Measurements from ENCODE around the gene PTPRR. TPM values are rescaled to one million over a fixed set of nuclear protein-coding genes. Genes with fewer than 3 reads are reported as not detected.

The PTPRR gene, protein sequence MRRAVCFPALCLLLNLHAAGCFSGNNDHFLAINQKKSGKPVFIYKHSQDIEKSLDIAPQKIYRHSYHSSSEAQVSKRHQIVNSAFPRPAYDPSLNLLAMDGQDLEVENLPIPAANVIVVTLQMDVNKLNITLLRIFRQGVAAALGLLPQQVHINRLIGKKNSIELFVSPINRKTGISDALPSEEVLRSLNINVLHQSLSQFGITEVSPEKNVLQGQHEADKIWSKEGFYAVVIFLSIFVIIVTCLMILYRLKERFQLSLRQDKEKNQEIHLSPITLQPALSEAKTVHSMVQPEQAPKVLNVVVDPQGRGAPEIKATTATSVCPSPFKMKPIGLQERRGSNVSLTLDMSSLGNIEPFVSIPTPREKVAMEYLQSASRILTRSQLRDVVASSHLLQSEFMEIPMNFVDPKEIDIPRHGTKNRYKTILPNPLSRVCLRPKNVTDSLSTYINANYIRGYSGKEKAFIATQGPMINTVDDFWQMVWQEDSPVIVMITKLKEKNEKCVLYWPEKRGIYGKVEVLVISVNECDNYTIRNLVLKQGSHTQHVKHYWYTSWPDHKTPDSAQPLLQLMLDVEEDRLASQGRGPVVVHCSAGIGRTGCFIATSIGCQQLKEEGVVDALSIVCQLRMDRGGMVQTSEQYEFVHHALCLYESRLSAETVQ
- not detected in 2 replicates for total RNA-seq

DNA sequence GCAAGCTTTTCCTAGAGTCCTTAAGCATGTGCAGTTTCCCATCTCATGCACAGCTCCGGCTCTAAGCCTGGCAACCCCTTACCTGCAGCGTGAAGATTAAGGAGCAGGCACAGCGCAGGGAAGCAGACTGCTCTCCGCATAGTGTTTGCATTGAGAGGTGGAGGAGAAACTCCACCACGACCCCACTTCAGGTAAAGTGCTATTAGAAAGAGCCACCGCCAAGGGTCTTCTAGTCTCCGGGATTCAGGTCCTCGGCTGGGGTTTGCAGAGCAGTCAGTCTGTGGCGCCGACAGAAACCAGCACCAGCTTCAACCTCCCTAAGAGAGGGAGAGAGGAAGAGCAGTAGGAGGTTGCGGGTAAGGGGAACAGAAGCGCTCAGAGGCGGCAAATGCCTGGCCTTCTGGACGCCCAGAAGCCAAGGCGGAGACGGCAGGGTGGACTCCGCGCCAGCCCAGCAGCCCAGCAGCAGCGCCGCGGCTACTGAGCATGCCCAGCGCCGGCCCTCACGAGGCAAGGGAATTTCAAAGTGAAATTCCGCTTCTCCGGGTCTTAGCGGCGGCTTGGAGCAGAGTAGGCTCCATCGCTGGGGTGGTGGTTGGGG lies at the start of gene PTPRR:
PTPRR (minus strand) TSS at position 488 of the 601 bp plus-strand sequence; CDS start at position 140, 348 bp downstream.
- intact Hi-C loops (cut with micrococcal nuclease), result no loop called here

DNA sequence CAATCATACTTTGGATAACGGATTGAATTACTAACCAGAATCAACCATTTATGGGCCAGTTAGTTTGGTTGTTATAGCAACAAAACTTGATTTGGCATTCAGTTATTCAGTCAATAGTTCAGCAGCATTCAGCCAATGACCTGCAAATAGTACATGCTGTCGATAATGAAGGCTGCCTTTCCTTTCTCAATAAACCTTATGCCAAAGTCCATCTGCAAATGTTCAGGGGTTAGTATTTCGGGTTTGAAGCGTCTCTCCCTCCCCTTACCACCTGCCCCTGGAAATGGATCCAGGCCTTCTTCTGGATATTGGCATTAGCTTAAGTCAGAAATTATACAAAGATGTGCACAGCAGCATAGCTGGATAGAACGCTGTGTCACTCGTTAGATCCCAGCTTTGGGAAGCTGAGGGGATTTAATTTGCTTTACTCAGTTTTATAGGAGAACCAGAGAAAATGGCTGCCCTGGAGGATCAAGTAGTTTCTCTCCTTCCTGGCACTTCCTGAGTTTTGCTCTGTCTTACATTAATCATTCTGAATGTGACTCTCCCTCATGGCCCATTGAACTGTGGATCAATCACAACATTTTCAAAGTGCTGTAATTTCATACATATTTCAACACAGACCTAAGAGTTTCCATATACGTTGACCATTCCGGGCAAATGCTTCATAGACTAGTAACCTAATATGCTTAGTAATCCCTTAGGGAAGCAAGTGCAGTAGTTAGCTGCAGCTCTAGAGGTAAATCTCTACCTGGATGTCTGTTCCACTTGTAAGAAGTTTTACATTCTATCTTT lies 46.7 kb upstream of the PTPRR start:
- intact Hi-C loops (cut with micrococcal nuclease), result no loop called here

DNA sequence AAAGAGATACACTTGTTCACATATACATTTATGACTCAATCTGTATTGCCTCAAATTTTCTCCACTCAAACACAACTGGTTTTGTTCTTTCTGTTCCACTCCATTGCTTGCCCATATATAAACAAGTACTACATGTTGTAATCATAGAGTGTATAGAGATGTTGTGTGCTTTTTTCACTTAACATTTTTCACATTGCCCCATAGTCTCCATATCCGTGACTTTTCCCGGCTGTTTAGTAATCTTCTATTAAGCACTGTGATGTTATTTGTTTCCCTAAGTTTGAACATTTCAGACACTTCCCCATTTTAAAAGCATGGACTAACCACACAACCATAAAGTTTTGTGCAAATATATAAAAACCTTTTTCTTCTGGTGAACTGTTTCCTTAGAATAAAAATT lies 45.5 kb upstream of the PTPRR start:
- intact Hi-C loops (cut with micrococcal nuclease), result no loop called here

DNA sequence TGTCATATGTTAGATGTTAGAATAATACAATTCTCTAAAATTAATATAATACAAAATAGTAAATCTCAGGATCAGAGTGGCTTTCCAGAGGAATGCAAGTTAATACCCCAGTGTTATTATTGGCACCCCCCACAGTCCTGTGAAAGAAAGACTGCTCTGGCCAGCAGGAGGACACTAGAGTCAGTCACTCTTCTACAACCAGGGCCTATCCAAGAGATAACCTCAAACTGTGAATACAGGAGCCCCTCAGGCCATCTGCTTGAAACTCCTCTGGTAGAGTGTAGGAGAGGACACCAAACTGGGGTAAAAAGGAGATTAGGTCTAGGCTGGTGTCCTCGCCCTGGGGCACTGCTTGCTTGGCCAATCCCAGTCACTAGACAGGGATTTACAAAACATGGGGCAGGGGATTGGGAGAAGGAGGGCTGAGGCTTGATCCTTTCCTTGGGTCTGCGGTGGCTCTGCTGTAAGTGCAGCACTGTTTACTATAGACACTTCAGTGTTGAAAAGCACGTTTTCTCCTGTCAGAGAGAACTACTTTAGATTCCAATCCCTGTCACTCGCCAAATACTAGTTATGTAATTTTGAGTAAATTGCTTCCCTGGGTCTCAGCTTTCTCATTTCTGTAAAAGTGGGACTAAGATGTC lies 44.5 kb upstream of the PTPRR start:
- intact Hi-C loops (cut with micrococcal nuclease), result no loop called here

DNA sequence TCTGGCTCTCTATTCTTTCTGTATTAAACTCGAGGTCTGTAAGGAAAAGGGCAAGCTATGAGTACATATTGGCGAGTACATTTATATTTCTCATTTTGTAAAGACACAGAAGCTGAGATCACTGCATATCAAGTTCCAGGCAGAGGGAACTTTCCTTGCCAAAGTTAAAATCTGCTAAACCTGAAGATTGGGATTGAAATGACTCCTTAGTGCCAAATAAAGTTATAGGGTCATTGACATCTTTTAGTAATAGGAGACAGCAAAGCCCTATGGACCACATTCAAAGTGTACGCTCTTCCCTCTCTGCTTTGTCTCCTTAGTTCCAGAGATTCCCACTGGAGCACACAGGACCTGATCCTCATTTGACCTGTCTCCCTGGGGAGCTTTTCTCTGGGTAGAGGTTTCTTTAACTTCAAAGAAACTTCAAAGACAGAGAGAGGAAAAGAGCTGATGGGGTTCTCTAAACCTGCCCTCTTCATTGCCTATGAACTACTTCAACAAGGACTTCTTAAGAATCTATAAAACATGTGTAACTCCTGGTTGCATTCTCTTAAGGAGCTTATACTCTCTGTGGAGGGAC lies 42.6 kb upstream of the PTPRR start:
- intact Hi-C loops (cut with micrococcal nuclease), result no loop called here

DNA sequence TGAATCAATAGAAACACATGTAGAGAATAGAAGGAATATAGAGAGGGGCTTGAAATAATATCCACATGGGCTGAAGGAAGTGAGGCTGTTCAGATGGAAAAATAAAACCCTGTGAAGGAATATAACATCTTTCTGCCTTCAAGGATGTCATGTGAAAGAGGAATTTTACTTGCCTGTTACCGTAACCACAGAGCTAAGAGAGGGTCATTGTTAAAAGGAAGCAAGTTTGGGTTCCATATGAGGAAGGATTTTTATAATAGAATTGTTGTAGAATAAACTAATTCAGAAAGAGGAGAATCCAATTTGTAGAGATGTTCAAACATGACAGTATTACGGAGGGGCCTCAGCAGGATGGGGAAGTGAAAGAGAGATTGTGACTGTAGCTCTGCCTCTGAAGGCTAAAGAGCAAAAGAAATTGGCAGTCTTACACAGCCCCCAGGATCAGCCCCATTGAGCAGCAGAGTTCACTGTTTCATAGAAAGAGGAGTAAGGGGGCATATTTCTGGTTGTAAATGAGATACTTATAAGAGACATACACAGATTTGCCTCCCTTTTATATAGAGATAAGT lies 41.8 kb upstream of the PTPRR start:
- intact Hi-C loops (cut with micrococcal nuclease), result no loop called here

DNA sequence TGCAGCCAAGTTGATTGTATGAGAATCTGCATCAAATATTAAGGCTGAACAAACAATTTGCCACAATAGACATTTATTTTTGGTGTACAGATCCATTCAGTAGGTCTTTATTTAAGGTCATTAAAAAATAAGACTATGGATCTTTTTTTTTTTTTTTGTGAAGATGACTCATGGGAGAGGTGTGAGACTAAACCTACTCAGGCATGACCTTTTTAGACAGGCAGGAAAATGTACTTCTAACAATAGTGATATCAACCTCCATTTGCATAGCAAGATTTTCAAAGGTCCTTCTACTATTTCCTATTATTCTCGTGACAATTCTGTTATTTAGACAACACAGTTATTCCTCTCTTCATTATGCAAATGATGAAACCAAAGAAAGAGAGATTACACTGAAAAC lies 39.9 kb upstream of the PTPRR start:
- intact Hi-C loops (cut with micrococcal nuclease), result no loop called here

DNA sequence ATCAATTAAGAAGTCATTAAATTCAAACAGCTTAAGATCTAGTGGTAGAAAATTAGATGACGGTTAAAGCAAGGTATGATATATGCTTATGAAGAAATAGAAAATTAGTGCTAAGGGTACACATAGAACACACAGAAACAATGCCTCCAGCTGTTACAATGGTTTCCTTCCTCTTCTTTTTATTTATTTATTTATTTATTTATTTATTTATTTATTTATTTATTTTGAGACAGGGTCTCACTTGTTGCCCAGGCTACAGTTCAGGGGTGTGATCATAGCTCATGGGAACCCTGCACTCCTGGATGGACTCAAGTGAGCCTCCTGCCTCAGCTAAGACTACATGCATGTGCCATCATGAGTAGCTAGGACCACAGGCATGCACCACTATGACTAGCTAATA lies 34.9 kb upstream of the PTPRR start:
- intact Hi-C loops (cut with micrococcal nuclease), result no loop called here

DNA sequence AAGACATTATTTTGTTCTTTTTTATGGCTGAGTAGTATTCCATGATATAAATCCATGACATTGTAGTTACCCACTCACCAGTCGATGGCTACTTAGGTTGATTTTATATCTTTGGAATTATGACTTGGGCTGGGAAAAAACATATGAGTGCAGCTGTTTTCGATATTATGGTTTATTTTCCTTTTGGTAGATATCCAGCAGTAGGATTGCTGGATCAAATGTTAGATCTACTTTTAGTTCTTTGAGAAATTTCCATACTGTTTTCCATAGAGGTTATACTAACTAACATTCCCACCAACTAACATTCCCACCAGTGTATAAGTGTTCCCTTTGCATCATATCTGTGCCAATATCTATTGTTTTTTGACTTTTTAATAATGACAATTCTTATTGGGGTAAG lies 29.9 kb upstream of the PTPRR start:
- intact Hi-C loops (cut with micrococcal nuclease), result no loop called here

DNA sequence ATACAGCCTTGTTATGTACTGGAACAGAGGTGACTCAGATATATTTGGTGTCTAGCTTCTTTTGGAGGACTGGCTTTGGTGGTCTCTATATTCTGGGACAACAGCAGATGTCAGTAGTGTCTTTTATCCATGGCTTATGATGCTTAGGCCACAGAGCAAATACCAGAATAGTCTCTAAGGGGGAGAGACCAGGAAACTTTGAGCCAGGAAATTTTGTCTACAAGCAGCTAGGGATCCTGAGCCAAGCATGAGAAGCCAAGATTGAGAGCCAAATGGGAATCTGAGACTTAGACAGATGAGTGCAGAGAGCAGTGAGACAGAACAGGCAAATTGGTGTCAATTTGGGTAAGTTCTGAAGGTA lies 28.4 kb upstream of the PTPRR start:
- intact Hi-C loops (cut with micrococcal nuclease), result no loop called here

DNA sequence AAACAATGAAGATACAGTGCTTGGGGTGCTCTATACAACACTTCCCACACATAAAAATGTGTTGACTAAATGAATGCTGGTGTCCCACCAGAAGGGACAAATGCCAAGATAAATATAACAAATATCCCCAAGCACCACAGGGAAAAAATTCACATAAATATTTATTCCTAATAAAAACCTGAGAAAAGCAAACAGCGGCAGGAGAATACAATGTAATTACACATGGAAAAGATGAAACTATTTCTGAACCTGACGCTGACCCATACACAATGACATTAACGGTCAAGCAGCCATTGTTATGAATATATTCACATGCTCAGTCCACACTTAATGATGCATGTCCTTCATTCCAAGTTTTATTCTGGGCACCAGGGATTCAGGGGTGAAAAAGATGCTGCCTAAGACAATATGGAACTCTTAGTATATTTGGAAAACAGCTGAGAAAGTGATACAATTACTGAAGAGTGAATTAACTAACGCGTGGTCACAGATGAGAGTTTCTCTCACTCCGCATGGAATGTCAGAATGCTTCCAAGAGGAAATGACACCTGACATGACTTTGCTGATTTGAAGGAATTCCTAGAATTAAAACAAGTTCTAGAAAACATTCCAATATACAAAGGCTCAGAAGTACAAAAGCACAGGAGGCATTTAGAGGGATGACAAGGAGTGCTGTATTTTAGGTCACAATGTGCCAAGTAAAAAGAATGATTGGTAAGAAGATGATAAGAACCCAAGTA lies 27.9 kb upstream of the PTPRR start:
- intact Hi-C loops (cut with micrococcal nuclease), result no loop called here

DNA sequence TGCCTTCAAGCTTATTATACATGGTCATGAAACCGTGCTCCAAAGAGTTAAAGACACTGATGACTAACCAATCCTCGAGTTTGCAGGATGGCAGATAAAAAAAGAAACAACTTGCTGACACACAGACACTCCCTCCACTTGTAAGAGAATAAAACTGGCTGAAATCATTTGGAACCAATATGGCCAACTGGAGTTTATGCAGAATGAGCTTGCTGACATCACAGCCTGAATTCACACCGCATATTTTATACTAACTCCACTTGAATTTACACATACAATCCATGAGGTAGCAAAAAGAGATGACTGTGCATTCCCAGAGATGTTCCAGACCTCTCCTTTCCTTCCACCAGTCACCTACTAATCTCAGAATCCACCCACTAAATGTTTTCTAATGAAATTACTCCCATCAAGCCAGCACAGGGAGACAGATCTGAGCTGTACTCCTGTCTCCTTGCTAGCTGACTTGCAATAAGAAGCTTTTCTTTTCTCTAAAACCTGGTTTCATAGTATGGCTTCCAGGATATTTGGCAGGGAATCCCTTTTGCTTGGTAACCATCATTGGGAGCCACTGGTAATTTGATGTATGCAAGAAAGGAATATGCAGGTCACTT lies 15.8 kb upstream of the PTPRR start:
- intact Hi-C loops (cut with micrococcal nuclease), result no loop called here

DNA sequence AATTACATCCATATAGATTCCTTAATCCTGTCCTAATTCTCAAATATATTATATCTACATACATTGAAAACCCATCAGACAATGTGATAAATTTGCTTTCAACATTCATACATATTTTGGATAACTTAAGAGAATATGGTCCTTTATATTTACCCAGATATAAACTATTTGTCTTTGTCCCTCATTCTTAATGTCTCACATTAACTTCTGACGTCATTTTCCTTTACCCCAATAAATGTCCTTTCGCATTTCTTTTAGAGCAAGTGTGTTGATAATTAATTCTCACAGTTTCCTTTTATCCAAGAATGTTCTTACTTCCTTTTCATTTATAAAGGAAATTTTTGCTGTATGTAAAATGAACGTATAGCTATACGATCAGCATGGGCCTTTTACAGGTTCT lies 12.6 kb upstream of the PTPRR start:
- intact Hi-C loops (cut with micrococcal nuclease), result no loop called here

DNA sequence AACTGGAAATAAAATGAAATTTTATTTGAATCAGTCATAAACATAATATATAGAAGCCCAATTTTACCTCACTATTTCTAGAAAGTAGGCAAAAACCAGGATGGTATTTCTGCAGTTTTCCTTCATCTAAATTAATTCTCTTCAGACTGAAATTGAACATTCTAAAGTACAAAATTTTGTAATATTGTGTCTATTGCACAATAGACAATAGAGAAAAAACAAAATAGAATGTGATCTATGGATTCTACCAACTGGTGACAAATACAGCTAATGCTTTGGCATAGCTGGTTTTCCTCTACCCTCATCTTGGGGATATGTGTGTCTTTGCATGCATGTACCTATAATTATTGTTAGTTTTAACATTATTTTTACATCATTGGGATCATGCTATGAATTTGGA lies 8.5 kb upstream of the PTPRR start:
- intact Hi-C loops (cut with micrococcal nuclease), result no loop called here

DNA sequence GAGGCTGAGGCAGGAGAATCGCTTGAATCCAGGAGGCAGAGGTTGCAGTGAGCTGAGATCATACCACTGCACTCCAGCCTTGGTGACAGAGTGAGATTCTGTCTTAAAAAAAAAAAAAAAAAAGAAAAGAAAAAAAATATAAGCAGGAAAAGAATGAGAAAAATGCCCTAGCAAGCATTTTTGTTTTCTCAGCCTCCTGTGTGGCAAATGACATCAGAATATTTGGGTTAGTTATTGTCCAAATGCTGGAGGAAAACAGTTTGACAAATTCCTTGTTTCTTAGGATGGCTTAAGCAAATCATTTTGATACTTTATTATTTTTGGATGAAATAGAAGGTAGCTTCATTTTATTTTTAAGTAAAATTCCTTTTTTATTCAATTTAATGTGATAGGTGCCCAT lies 7.5 kb upstream of the PTPRR start:
- intact Hi-C loops (cut with micrococcal nuclease), result no loop called here

DNA sequence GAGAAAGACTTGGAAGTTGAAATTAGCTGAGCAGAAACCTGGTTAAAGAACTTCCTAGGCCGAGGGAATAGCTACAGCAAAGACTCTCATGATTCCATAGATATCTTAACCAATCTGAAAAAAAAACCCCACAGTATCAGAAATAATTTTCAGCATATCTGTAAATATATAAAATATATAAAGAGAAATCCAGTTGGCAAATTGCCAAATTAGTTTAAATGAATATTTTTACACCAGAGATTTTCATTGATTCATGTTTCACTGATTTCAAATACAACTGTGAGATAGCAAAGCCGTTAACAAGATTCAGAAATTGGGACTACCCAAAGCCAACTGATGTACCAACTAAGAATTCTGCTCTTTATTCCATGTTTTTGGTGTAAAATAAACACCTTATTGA lies 6.8 kb upstream of the PTPRR start:
- intact Hi-C loops (cut with micrococcal nuclease), result no loop called here

DNA sequence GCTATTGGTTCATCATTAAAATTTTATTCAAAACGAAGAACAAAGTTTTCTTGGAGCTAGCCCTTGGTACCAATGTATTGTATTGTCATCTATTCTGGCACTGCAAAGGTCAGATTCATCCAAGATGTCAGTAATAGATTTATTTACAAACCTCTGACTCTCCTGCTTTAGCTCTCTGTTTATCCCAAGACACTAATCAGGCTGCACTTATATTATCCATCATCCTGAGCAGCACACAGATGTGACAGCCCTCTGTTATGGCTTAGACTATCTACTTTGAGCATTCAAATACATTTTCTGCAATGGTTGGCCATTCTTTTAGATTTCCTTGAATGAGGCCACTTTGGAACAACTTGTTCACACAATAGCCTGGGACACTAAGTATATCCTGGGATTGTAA lies 5.0 kb upstream of the PTPRR start:
- intact Hi-C loops (cut with micrococcal nuclease), result no loop called here

DNA sequence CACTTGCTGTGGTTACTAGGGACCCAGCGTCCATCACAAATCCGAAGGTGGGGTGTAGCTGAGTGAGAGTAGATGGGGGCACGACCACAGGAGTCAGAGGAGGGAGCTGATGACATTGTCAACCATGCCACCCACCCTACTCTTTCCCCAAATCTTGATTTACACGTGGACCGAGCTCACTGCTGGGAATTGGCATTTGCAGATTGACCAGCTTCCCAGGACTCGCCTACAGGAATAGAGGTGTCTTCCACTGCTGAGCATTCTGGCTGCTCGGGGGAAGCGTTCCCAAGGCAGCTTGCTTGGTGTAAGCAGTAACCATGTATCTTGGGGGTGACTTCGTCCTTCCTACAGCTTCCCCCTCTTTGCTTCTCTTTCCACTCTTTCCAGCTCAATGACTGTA lies 353 bp upstream of the PTPRR start:
- intact Hi-C loops (cut with micrococcal nuclease), result no loop called here

DNA sequence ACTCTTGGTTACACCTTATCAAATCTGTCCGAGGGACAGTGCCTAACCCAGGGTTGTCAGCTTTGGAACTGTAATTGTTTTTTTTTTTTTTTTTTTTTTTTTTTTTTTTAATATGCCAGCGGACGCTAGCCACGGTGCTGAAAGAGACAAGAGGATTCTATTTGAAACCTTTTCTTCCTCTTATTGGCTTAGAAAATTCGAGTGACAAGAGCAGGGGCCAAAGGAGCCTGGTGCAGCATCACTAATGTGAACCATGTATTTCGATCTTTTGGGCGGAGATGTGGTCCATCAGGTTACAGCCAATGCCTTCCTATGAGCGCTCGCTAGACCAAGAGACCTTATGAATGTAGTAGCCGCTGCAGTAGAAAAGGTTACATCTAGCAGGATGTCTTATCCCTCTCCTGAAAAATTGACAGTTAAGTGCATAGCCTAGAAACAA lies 922 bp downstream of the PTPRR start:
- intact Hi-C loops (cut with micrococcal nuclease), result no loop called here

DNA sequence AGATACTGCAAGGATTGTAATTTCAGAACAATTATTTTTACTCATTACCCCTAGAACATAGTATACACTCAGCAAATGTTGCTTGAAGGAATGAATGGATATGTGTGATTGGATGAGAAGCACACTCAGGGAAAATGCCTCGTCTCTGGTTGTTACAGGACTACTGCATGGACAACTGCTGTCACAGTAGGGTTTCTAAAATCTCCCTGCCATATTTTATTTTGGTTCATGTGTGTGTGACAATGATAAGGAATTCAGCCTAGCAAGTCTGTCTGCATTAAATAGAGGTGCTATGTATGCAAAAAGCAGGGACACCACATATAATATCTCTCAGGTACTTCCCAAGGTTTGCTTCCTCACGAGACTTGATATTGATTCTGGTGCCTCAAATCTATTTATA lies 1.4 kb downstream of the PTPRR start:
- intact Hi-C loops (cut with micrococcal nuclease), result no loop called here
